GM21717 (cell line): Measurements from ENCODE around the gene KRTAP20-1.

Experiments used
- ATAC-seq: cut with Tn5 transposase; IDR thresholded peaks from one replicate; pipeline ENCODE4 v1.9.1; 2021; ENCODE audit warnings: mild to moderate bottlenecking, moderate library complexity; ENCODE audit not compliant: unreplicated experiment

Gene KRTAP20-1, protein sequence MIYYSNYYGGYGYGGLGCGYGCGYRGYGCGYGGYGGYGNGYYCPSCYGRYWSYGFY

GRCh38 chr21:30616125-30616524, at the start of gene KRTAP20-1:
Gene KRTAP20-1 (plus strand): TSS chr21:30616425. CDS start chr21:30616455, 30 bp downstream.
- no peak for ATAC-seq

DNA sequence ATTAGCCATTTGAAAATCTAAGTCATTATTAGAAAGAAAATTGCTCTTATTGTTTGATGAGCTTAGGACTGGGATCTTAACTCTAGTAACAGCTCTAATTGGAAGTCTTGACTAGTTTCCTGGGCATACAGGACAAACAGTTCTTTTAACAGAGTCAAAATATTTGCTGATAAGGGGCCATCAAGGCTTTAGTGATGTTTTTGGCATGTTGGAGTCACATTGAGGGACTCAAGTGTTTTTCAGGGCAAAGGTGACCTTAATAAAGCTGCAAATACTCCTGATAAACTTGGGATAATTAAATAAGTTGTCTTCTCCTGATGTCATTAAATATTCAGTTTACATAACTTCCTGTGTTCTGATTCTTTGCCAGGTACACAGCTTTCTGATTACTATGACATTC, 48.6 kb upstream of the KRTAP20-1 start:
- ATAC-seq = no peak

DNA sequence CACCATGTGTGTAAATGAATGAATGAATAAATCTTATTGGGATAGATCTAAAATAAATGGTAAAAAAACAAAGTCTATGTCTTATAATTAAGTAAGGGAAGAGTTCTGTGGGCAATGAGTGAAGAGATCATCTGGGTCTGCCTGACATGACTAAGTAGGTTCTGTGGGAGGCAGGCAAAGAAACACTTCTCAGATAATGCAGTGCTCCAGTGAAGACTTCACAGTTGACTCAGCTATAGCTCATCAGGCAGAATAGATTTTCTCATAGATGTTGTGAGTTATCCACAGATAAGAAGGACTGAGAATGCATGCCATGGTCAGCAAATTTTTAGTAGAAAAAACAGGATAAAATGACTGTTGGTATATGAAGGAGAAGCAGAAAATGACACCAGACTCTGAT, 38.5 kb upstream of the KRTAP20-1 start:
- ATAC-seq = no peak

DNA sequence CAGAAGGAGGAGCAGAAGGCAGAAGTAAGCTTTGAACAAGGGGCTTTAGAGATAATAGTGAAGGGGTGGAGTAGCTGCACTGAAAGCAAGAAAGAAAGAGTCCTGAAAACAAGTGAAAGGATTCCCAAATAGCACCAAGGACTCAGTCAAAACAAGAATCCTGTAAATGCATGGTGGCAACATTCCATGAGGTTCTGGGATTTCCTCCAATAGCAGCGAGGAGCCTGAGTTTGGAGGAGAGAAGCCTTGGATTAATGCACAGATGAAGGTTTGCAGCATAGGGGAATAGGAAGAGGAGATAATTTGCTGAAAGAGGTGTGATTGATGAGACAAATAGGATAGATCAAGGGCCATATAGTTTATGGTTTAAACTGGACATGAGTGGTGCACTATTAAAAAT, 36.9 kb upstream of the KRTAP20-1 start:
- no peak for ATAC-seq

GRCh38 chr21:30580132-30580531, 36.1 kb upstream of the KRTAP20-1 start:
- no peak for ATAC-seq

DNA sequence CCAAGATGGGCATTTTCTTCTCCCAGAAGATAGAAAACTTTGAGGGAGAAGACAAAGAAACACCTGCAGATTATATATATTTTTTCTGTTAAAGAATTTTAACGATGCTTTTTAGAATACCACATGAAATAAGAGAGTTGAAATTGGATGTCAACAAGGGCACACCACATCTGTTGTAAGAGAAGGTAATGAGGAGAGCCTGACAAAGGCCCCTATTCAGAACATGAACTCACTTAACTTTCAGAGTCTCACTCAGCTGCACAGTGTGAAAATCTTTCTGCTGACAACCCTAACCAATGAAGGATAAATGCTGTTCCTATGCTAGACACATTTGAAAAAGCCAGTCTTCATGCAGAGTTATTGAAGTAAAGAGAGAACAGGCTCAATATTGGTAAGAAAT, 33.4 kb upstream of the KRTAP20-1 start:
- no peak for ATAC-seq

DNA sequence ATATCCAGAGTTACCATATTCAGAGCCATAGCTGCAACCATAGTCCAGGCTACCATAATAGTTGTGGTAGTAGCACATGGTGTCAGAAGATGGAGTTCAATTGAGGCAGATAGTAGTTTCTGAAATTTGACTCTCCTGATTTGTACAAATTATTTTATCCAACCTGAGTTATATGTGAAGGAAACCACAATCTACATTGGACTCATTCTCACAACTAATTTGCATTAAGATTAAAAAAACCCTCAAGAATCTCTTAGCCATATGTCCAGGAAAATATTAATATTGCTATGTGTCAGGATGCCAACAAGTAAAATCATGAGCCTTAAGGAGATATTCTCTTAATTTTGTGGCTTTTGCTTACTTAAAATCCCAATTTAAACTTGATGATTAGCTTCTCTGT, 25.9 kb upstream of the KRTAP20-1 start, which contains the start of gene KRTAP22-2:
TSS of gene KRTAP22-2 (minus strand) at position 101 of the 400 bp plus-strand sequence.
- no peak for ATAC-seq

DNA sequence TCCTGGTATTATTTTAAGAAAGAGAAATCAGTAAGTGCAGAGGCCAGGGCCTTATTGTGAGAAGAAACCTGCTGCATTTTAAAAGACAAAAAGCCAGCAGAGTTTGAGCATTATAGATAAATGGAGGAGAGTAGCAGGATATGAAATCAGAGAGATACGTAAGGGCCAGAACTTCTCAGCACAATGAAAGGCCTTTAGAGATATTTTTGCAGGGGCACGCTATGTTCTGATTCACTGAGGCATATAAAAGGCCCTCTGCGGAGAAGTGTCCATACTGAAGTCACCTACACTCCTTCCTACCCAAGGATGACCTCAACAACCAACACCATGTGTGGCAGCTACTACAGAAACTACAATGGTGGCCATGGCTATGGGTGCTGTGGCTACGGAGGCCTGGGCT, 24.1 kb upstream of the KRTAP20-1 start, which contains the start of gene KRTAP6-3:
TSS of gene KRTAP6-3 (plus strand) at position 301 of the 400 bp plus-strand sequence. CDS start at position 307, 6 bp downstream.
- ATAC-seq = no peak

- ATAC-seq = no peak
Measured at GRCh38 chr21:30598802-30599201, 17.4 kb upstream of the KRTAP20-1 start, which contains the start of gene KRTAP6-2. Gene KRTAP6-2 (minus strand): TSS chr21:30598902. CDS start chr21:30598874, 28 bp downstream.

DNA sequence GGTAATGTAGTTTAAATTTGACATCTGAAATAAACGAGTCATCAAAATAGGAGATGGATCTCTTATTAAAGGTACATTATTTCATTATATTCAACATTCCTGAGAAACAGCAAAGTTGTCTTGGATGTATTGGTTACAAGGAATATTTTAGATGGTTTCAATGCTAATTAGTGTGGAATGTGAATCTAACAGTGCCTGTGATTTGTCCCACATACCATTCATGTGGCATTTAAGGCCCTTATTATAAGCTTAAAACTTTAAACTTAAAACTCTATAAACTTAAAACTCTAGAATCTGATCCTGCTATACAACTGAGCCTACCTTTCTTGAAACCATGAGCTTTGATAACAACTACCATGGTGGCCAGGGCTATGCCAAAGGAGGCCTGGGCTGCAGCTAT, 15.4 kb upstream of the KRTAP20-1 start, which contains the start of gene KRTAP22-1:
TSS of gene KRTAP22-1 (plus strand) at position 301 of the 400 bp plus-strand sequence.
- ATAC-seq = no peak

GRCh38 chr21:30605968-30606367, 10.3 kb upstream of the KRTAP20-1 start:
- ATAC-seq = no peak

DNA sequence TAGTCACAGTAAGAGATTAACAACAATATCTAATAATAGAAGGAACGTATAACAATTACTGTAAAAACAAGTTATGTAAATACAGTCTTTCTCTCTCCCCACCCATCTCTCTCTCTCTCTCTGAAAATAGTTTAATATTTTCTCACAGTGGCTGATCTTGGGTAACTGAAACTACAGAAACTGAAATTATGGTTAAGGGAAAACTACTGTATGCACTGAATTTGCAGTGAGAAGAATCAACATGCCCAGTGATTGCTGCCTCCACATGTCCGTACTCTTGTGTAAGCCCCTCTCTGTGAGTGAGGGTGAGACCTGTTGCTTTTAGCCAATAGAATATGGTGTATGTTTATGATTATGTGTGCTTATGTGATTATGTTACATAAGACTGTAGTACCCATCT, 4.1 kb upstream of the KRTAP20-1 start:
- no peak for ATAC-seq

- no peak for ATAC-seq
Measured at GRCh38 chr21:30613836-30614235, 2.4 kb upstream of the KRTAP20-1 start, which contains the start of gene KRTAP6-1. Gene KRTAP6-1 (minus strand): TSS chr21:30613930. CDS start chr21:30613904, 26 bp downstream.

DNA sequence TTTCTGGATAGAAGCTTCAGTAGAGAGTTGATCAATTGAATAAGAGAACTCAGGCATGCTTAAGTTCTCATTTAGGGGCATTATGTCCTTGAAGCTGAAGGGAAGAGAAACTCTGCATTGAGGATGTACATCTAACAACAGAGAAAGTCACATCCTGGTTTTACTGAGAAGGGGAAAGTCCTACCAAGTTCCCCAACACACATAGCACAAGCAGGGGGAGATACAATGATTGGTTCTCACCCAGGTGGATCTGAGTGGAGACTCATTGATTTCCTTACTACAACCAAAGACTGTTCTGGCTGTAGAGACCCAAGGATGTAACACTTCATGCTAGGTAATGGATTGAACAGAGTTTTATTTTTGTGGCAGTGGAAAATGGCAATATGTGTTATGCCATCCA, 1.0 kb upstream of the KRTAP20-1 start:
- no peak for ATAC-seq

GRCh38 chr21:30620080-30620479, 3.9 kb downstream of the KRTAP20-1 start:
- no peak for ATAC-seq

DNA sequence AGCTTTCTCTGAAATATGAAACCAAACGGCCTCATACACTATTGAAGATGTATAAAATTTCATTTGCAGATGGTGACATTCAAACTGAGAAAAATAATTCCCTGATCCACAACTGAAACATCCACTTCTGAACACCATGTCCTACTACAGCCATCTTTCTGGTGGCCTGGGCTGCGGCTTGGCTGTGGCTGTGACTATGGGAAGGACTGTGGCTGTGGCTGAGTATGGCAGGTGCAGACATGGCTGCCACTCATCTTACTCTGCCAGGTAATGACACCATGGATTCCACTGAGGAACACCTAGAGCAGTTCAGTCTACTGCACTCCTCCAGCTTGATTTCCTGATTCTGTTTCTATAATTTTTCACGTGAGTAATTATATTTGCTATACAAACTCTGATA, 4.3 kb downstream of the KRTAP20-1 start, which contains the start of gene KRTAP20-4:
TSS of gene KRTAP20-4 (plus strand) at position 106 of the 400 bp plus-strand sequence.
- no peak for ATAC-seq

- ATAC-seq = no peak
Measured at GRCh38 chr21:30623362-30623761, 7.1 kb downstream of the KRTAP20-1 start.

GRCh38 chr21:30625449-30626165, 9.4 kb downstream of the KRTAP20-1 start:
- no peak for ATAC-seq

DNA sequence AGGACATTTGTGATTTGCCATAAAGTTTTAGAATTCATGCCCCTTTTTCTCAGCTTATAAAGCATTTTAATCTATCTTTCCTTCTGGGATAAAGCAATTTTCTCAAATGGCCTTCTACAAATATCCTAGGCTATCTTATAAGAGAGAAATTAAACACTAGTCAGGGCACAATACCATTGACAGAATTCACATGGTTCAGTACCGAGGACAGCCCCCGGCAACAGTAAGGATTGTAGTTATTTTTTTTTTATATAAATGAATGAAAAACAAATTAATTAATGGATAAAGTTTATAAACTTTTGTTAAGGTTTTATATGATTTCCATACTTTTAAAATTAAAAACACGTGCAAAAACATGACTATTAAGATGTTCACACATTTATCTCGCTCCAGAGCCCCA, 11.9 kb downstream of the KRTAP20-1 start:
- ATAC-seq = no peak

- ATAC-seq = no peak
Measured at GRCh38 chr21:30629200-30629599, 13.0 kb downstream of the KRTAP20-1 start.

GRCh38 chr21:30634906-30635305, 18.7 kb downstream of the KRTAP20-1 start, which contains the start of gene KRTAP20-2:
Gene KRTAP20-2 (plus strand): TSS chr21:30635206. CDS start chr21:30635264, 58 bp downstream.
- ATAC-seq = no peak

DNA sequence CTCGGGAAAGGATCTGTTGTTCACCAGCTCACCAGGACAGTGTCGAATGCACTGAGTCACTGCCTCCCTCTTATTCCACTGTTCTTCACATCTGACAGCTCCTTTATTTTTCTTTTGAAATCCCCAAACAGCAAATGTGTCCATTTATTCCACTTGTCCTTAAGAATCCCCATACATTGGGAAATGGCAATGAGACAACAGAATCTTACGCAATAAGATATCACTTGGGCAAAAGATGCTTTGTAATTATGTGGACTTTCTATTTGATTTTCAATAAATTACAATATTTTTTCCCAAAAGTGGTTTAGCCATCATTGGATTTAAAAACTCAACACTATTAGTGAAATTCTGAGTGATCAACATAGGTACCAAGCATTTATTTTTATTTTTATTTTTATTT, 22.5 kb downstream of the KRTAP20-1 start:
- ATAC-seq = no peak
